GM21717 (cell line): Measurements from ENCODE around the gene GTSE1.

Source experiments
- ATAC-seq: cut with Tn5 transposase; IDR thresholded peaks from one replicate; pipeline ENCODE4 v1.9.1; 2021; ENCODE audit warnings: mild to moderate bottlenecking, moderate library complexity; ENCODE audit not compliant: unreplicated experiment

Gene GTSE1

GRCh38 chr22:46376111-46376510 lies 79.4 kb downstream of the GTSE1 start:
- ATAC-seq = no peak

GRCh38 chr22:46376908-46377524 lies 80.3 kb downstream of the GTSE1 start:
- no peak for ATAC-seq

GRCh38 chr22:46377525-46378425 lies 81.1 kb downstream of the GTSE1 start:
- no peak for ATAC-seq

- ATAC-seq = no peak
Observed at GRCh38 chr22:46378426-46379065, 81.9 kb downstream of the GTSE1 start.

GRCh38 chr22:46379066-46379930 lies 82.6 kb downstream of the GTSE1 start:
- no peak for ATAC-seq

- ATAC-seq = no peak
Observed at GRCh38 chr22:46380069-46380468, 83.4 kb downstream of the GTSE1 start.
